Daoy (cell line): ENCODE results near the gene MAEA. TPM values are rescaled to one million over a fixed set of nuclear protein-coding genes. Genes with fewer than 3 reads are reported as not detected.
"Not testable (repeated sequence)": the region's sequence is repeated elsewhere in the genome, so short reads cannot be mapped to it uniquely, and the experiment has no call there.

Experiments
- DNase-seq: peaks from one replicate; pipeline ENCODE4 v3.0.0-alpha.2; 2015; ENCODE audit warnings: low read depth
- total RNA-seq: library from RNA; depleted of rRNA; stranded (reverse); fragments of >200 nt; shearing (Covaris generic); gene quantifications from 2 replicates; pipeline ENCODE4 v1.2.3, GENCODE V29; 2014

MAEA gene
- total RNA-seq, 1 experiment from 2014 or later, result 68.7 TPM

GRCh38 chr4:1321486-1321885 is 31.8 kb downstream of the MAEA start:
- DNase-seq, result no peak

- DNase-seq, result no peak
Observed at GRCh38 chr4:1321946-1322650, 32.4 kb downstream of the MAEA start.

GRCh38 chr4:1323280-1323634 is 33.6 kb downstream of the MAEA start:
- no peak for DNase-seq

DNA sequence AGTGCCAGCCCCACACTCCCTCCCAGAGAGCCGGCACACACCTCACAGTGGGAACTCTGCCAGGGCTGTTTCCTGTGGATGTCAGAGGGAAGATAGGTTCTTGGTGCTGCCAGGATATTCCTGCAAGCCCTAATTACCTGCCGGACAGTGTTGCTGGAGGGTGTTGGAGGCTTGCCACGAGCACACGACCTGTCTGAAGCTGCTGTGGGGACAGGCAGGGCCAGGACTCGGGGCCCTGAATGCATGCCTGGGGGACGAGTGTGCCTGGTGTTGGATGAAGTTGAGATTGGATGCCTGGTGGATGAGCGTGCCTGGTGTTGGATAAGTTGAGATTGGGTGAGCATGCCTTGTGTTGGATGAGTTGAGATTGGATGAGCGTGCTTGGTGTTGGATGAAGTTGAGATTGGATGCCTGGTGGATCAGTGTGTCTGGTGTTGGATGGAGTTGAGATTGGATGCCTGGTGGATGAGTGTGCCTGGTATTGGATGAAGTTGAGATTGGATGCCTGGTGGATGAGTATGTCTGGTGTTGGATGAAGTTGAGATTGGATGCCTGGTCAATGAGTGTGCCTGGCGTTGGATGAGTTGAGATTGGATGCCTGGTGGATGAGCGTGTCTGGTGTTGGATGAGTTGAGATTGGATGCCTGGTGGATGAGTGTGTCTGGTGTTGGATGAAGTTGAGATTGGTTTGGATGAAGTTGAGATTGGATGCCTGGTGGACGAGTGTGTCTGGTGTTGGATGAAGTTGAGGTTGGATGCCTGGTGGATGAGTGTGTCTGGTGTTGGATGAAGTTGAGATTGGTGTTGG is 34.1 kb downstream of the MAEA start:
- peak; percentile 59 for DNase-seq

DNA sequence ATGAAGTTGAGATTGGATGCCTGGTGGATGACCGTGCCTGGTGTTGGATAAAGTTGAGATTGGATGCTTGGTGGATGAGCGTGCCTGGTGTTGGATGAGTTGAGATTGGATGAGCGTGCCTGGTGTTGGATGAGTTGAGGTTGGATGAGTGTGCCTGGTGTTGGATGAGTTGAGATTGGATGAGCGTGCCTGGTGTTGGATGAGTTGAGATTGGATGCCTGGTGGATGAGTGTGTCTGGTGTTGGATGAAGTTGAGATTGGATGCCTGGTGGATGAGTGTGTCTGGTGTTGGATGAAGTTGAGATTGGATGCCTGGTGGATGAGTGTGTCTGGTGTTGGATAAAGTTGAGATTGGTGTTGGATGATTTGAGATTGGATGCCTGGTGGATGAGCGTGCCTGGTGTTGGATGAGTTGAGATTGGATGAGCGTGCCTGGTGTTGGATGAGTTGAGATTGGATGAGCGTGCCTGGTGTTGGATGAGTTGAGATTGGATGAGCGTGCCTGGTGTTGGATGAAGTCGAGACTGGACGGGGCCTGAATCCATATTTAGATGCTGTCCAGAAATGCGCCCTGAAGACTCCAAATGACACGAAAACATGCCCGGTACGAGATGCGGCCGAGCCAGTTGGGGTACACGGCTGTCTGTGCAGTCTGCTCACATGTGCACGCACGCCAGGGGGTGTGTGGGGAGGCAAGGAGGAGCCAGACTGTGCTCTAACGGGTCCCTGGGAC is 34.9 kb downstream of the MAEA start:
- not testable (repeated sequence) for DNase-seq

DNA sequence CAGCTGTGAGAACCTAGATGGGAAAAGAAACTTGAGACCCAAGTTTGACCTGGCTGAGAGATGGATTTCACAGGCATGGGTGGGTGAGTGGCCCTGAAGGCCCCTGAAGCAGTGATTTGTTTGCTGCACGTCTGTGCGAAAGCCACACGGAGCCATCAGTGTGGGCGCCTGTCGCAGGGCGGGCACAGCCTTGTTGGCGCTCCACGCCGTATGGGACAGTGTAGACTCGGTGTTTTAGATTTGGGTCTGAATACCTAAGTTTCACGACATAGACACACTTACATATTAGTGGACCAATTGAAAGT is 35.4 kb downstream of the MAEA start:
- no peak for DNase-seq

DNA sequence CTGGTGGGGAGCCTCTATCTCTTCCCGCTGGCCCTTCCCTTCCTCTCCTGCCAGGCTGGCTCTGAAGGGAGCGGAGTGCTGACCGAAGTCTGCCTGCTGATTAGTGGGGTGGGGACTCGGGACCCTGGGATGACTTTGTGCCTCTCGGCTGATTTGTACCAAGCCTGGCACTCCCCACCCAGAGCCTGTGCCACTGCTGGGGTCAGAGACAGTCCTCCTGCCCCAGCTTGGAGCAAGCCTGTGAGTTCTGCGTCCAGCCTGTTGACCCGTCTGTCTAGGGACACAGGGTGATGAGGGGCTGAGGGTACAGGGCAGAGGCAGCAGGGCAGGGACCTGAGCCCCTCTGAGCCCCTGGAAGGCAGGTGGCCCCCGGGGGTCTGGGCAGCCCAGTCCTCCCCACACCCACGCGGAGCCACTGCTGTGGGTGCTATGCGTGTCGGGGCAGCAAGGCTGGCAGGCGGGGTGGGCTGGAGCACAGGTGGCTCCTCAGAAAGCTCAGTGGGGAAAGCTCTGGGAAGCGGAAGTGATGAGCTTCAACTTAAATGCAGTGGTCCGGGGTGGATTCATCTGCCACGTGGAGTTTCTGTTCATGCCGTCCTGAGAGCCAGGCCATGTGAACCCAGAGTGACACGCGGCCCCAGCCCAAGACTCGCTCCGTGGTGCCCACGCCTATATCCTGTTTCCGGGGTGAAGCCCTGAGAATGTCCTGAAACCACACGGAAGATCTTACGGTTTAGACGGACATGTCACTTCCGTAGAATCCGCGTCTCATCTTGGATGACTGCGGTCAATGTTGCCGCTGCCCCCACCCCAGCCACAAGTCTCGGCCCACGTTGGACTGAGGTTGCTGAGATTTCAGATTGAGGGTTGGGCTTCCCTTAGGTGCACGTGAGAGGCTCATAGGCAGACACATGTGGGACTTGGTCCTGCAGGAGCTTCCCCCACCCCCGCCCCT is 36.3 kb downstream of the MAEA start:
- no peak for DNase-seq

- DNase-seq, result no peak
Observed at GRCh38 chr4:1326751-1327525, 37.2 kb downstream of the MAEA start.

DNA sequence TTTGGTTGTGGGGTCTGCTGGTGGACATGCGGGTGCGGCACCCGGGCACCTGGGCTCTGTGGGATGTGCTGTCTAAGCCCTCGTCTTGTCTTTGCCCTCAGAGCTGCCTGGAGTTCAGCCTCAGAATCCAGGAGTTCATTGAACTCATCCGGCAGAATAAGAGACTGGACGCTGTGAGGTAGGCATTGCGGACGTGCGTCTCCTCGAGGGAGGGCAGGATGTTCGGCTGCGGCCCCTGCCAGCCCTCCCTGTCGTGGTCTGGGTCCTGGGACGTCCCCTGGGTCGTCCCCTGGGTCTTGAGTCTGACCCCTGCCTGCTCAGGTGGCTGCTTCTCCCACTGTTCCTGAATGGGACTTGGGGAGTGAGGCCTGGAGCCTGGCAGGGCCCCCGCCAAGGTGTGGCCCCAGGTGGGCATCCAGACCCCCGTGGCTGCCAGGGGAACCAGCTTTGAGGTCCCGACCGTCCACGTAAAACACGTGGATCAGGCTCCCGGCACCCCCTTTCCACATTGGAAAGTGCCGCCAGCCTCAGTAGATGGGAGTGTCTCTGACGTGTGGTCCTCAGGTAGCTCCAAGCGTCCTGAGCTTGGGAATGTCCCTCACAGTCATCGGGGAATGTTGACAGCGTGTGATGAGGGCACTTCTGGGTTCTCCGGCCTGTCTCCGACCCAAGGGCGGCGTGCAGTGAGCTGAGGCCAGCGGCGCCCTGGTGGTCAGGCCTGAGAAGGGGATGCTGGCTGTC is 38.0 kb downstream of the MAEA start:
- no peak for DNase-seq

GRCh38 chr4:1328267-1329155 is 38.8 kb downstream of the MAEA start:
- no peak for DNase-seq

GRCh38 chr4:1329408-1330371 is 40.0 kb downstream of the MAEA start:
- no peak for DNase-seq

DNA sequence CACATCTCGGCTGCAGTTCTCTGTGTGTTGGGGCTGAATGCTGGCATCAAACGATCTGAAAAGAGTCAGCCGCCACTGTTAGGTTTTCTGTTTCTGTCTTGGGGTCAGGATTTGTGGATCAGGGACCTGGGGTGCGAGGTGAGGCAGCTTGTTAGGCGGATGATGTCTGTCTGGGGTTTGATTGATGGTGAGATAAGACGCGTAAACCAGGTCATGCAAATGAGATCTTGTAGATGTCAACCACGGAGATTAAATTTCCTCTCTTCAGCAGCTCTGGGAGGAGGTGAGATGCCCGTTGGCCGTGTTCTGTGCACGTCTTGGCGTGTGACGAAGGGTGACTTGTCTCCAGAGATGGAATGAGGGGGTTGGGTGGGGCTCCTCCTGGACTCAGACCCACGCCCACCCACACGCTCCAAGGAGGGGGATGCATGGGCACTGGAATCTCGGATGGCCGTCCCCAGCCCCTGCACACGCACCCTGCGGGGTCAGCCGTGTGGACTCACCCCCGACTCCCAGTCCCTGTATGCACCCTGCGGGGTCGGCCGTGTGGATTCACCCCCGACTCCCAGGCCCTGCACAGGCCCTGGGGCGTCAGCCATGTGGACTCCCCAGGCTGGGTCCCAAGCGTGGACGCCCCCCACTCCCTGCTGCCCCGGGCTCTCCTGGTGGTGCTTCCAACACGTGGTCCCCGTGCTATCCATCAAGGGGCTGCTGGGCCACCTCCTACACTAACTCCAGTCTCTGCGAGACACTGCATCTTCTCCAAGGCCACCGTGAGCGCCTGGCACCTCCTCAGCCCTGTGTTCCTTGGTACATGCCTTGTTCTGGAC is 41.3 kb downstream of the MAEA start:
- no peak for DNase-seq

DNA sequence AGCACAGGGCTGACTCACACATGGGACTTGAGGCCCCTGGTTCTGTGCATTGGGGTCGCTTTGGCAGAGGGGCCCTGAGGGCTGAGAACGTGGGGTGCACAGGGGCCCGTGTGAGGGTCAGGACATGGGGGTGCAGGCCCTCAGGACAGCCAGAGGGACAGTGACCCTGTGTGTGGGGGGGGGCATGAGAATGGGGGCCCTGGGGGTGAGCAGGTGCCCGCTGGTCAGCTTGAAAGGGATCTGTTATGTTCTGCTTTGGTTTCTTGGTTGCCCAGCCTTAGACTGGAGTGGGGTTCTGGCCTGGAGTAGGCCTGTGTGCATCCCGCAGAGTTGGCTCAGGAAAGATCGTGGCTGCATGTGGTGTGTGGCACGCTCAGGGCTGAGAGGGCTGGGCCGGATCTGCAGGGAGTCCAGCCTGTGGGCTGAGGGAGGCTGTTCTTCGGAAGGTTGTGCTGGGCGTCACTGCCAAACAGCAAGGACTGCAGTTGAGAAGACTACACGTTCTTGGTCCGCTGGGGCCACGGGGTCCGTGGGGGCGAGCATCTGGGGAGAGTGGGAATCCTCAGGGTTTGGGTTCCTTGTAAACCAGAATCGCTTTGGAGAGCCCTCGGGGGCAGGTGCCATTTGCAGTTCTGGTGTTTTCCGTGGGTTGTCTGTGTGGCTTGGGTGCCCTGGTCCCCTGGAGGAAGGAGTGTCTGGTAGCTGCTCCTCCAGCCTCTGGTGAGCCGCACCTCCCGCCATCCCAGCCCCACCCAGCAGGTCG is 42.1 kb downstream of the MAEA start:
- DNase-seq, result no peak

GRCh38 chr4:1332686-1333085 is 43.0 kb downstream of the MAEA start:
- DNase-seq, result no peak

DNA sequence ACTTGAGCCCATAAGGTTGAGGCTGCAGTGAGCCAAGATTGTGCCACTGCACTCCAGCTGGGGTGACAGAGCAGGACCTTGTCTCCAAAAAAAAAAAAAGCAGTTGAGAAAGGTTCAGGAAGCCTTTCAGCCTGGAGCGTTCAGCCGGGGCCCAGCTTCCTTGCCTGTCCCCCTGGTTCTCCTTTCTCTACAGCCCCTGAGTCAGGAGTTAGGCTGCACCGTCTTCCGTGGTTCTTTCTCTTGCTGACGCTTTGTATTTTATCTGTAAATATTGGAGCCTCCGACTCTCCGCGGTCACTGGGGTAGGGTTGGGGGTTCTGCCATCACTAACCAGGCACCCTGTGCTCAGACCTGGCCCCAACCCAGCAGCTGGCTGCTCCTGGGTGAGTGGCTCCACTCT is 43.6 kb downstream of the MAEA start:
- DNase-seq, result no peak

GRCh38 chr4:1333851-1334578 is 44.3 kb downstream of the MAEA start:
- not testable (repeated sequence) for DNase-seq
